ENCODE data around the gene GRK1.

GRK1 gene

GRCh38 chr13:113632706-113633484 is 34.1 kb upstream of the GRK1 start:
- DNase-seq (ENCODE audit: low read depth), result no peak

- DNase-seq (ENCODE audit: low read depth), result no peak
Measured at GRCh38 chr13:113633485-113633873, 33.5 kb upstream of the GRK1 start.

- DNase-seq (ENCODE audit: low read depth), result no peak
Measured at GRCh38 chr13:113634279-113635047, 32.6 kb upstream of the GRK1 start.

DNA sequence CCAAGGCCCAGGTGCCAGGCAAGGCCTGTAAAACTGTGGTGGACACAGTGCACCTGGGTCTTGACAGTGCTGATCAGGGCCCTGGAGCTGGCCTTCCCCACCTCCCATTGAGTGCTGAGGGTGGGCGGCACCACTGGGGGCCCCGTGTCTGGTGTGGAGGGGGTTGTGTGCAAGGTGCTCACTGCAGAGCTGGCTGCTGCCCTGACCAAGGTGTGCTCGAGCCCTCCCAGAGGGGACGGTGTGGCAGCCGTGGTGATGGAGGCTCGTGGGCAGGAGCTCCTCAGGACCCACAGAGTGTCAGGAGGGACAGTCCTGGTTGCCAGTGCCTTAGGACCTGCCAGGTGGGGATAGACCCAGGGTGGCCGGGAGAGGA is 32.0 kb upstream of the GRK1 start:
- DNase-seq (ENCODE audit: low read depth), result no peak

GRCh38 chr13:113635709-113636108 is 31.3 kb upstream of the GRK1 start:
- no peak for DNase-seq (ENCODE audit: low read depth)

GRCh38 chr13:113636266-113636963 is 30.6 kb upstream of the GRK1 start:
- no peak for DNase-seq (ENCODE audit: low read depth)

DNA sequence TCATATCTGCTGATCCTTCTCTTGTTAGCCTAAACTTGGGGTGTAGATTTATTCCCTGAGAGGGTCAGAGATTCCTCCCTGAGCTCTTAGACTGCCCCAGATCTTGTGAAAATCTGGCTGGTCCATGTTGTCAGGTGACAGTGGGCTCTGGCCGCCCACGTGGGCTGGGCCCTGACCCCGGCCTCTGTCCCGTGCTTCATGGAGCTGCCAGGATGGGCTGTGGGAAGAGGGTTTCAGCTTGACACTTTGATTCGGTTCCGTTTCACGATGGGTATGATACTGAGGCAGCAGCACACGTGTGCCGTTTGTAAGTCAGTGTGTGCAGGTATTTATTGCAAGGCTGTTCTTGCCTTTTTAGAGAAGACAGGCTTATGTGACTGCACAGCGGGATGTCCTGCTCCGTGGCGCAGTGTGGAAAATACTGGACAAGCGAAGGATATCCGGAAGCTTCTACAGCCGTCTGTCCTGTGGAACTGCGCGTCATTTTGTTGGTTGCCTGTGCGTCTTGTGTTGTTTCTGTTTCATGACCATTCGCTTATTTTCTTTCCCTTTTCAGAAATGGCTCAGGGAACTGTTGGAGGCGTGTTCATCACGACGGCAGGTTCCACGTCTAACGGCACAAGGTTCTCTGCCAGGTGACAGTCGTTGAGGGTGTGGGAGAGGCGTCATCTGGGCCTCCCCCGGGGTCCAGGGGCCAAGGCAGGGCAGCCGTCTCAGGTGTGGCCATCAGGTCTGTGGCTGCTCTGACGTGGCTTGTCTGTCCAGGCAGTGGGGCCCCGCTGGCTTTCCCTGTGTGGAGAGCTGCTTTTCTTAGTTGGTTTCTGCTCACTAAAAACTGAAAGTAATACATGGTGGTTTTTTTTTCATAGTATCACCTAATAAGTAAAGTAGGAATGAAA is 29.5 kb upstream of the GRK1 start:
- DNase-seq (ENCODE audit: low read depth), result no peak

DNA sequence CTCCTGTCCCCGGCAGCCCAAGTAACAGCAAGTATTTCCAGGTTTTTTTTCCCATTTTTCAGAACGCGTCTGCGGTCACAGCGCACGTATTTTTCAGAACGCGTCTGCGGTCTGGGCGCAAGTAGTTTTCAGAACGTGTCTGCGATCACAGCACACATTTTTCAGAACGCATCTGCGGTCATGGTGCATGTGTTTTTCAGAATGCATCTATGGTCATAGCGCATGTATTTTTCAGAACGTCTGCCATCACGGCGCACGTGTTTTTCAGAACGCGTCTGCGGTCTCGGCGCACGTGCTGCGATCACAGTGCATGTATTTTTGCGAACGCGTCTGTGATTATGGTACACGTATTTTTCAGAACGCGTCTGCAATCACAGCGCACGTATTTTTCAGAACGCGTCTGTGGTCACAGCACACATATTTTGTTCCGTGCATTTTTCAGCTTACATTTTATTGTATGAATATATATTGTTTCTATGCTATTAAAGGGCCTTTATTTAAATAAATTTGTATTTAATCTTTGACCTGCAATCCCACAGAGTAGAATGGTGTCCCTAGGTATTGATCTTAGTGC is 28.8 kb upstream of the GRK1 start:
- DNase-seq (ENCODE audit: low read depth), result no peak

GRCh38 chr13:113638806-113639205 is 28.2 kb upstream of the GRK1 start:
- DNase-seq (ENCODE audit: low read depth), result no peak

DNA sequence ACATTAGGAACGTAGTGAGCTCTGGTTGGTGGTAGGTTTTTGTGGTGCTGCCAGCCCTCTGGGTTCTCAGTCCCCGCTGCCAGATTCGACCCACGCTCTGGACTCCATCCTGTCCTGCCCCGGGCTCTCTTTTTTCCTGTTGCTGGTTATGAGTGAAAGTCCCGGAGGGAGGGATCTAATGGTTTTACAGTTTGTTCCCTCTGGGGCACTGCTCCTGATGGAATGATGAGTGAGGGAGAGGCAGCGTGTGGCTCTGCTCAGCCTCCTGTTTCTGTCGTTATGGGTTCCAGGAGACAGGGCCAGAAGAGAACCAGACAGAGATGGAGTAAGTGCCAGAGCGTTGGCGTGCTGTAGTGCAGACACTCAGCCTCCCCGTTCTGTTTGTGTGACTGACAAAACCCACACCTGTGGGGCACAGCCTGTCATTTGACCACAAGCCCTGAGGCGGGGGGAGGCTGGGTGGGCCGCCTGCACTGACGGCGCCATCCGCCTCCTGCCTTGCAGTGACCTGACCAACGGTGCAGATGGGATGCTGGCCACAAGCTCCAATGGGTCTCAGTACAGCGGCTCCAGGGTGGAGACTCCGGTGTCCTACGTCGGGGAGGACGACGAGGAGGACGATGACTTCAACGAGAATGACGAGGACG is 27.3 kb upstream of the GRK1 start:
- DNase-seq (ENCODE audit: low read depth), result no peak

- DNase-seq (ENCODE audit: low read depth), result no peak
Measured at GRCh38 chr13:113641426-113641825, 25.6 kb upstream of the GRK1 start.

GRCh38 chr13:113642563-113642962 is 24.5 kb upstream of the GRK1 start:
- no peak for DNase-seq (ENCODE audit: low read depth)

GRCh38 chr13:113643593-113643992 is 23.4 kb upstream of the GRK1 start:
- no peak for DNase-seq (ENCODE audit: low read depth)

DNA sequence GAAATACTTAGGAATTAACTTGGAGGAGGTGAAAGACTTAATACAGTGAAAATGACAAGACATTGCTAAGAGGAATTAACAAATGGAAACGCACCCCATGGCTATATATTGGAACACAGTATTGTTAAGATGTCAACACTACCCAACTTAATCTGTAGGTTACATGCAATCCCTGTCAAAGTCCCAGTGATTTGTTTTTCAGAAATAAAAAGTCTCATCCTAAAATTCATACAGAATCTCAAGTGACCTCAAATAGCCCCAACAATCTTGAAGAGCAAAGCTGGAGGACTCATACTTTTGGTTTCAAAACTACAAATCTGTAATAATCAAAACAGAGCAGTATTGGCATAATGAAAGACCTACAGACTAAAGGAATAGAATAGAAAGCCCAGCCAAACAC is 22.2 kb upstream of the GRK1 start:
- no peak for DNase-seq (ENCODE audit: low read depth)

- no peak for DNase-seq (ENCODE audit: low read depth)
Measured at GRCh38 chr13:113645329-113645728, 21.7 kb upstream of the GRK1 start.

DNA sequence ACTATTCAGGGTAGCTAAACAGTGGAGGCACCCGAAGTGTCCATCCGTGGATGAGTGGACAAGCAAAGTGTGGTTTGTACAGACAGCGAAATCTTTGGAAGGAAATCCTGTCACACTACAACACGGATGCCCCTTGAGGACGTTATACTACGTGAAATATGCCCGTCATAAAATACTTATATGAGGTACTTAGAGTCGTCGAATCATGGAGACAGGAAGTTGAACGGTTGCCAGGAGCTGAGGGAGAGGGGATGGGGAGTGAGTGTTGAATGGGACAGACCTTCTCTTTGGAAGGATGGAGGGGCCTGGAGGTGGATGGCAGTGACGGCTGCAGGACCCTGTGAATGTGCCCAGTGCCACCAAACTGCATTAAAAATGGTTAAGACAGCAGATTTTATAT is 20.6 kb upstream of the GRK1 start:
- no peak for DNase-seq (ENCODE audit: low read depth)

DNA sequence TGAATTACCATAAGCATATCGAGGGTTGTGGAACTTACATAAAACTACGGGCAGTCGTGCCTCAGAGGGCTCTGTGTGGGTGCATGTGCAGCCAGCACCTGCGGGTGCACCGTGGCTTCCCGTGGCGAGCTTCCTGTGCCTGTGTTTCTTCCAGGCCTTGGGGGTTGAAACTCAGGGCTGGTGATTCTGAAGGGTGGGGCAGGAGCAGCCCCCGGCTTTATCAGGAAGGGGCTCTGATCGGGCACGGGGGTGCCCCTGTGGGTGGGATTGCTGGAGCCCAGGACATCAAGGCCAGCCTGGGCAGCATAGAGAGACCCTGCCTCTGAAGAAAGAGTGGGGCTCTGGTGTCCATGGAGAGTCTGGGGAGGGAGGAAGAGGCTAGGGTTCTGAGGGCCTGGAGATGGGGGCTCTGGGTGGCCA is 20.1 kb upstream of the GRK1 start:
- DNase-seq (ENCODE audit: low read depth), result no peak

GRCh38 chr13:113647351-113648215 is 19.4 kb upstream of the GRK1 start:
- DNase-seq (ENCODE audit: low read depth), result no peak

DNA sequence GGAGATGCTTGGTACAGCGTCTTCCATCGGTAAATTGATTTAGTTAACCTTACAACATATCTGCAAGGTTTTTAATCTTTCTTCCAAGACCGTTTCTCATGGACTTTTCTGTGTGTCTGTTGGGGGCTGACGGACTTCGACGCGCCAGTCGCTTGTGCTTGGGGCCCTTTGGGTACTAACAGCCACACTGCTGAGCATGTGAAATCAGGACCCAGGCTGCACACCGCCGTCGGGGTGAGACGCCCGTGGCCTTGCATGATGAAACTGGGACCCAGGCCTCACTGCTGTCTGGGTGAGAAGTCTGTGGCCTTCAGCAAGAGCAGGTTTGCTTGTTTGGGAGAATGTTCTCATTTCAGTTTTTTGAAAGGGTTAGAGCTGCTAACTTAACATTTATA is 18.8 kb upstream of the GRK1 start:
- DNase-seq (ENCODE audit: low read depth), result no peak

DNA sequence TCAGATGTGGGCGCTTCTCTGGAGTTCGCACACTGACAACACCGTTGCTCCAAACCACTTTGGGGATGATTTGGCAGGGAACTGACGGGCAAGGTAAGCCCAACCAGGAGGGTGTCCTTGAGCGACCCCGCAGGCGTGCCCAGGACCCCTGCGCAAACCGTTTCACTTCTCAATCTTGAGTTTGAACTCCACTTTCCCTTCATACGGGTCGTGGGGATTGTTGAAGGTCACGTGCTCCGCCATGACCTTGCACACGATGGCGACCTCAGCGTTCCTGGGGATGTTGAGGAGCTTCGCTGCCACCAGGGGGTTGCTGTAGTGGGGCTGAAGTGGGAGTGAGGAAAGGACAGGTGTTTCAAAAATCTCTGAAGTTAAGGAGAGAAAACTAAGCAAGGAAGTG is 17.8 kb upstream of the GRK1 start:
- no peak for DNase-seq (ENCODE audit: low read depth)
